H1 (cell line): ENCODE results near the gene SCAMP2. TPM values are rescaled to one million over a fixed set of nuclear protein-coding genes. Genes with fewer than 3 reads are reported as not detected.

Source experiments
- ASH2L ChIP-seq: fragments of 200-600, 300-600 bp; sonication (generic); IDR thresholded peaks from one replicate; pipeline ENCODE4 v1.7.1; 2017; ENCODE audit warnings: low read length
- CBX5 ChIP-seq: fragments of 300-800, 300-1000 bp; sonication (generic); IDR thresholded peaks from 2 replicates; pipeline ENCODE4 v1.7.1; 2016; ENCODE audit warnings: antibody characterized with exemption, low read length, low read depth
- MAX ChIP-seq: IDR thresholded peaks from 2 replicates; pipeline ENCODE4 v1.6.1; 2012; ENCODE audit warnings: inconsistent platforms
- NANOG ChIP-seq: IDR thresholded peaks from 2 replicates; pipeline ENCODE4 v1.6.1; 2011; ENCODE audit warnings: low read length, low read depth, mild to moderate bottlenecking, inconsistent platforms; ENCODE audit not compliant: insufficient read depth, poor library complexity, severe bottlenecking
- PHF8 ChIP-seq: fragments of 200-600 bp; sonication (generic); conservative IDR thresholded peaks from 2 replicates; pipeline ENCODE4 v1.7.1; 2012; ENCODE audit warnings: low read depth, mild to moderate bottlenecking, inconsistent platforms, low read length, moderate library complexity
- POLR2AphosphoS5 ChIP-seq: IDR thresholded peaks from 2 replicates; pipeline ENCODE4 v1.6.1; 2011; ENCODE audit warnings: low read depth, low read length
- RBBP5 ChIP-seq: IDR thresholded peaks from 2 replicates; pipeline ENCODE4 v1.7.1; 2012; ENCODE audit warnings: low read depth, mild to moderate bottlenecking, inconsistent platforms, low read length, moderate library complexity, borderline replicate concordance
- RXRA ChIP-seq: IDR thresholded peaks from 2 replicates; pipeline ENCODE4 v1.6.1; 2011; ENCODE audit warnings: low read depth, mild to moderate bottlenecking, low read length, moderate library complexity; ENCODE audit not compliant: insufficient read depth
- SP4 ChIP-seq: IDR thresholded peaks from 2 replicates; pipeline ENCODE4 v1.6.1; 2012; ENCODE audit warnings: low read length, inconsistent platforms
- TBP ChIP-seq: IDR thresholded peaks from 2 replicates; pipeline ENCODE4 v1.6.1; 2011; ENCODE audit warnings: low read depth, low read length, improper control_type of control experiment
- ZNF274 ChIP-seq: IDR thresholded peaks from 2 replicates; pipeline ENCODE4 v1.7.0; 2012; ENCODE audit warnings: low read length, borderline replicate concordance; ENCODE audit errors: extremely low read depth
- polyA plus RNA-seq, 7 experiments: library from polyadenylated mRNA; depleted of rRNA in 3 of 7; stranded (reverse) in 5 of 7; unstranded in 2 of 7; fragments of >200 nt in 5 of 7; fragments of 200-250 nt in 2 of 7; gene quantifications; 1 replicate in 5 of 7; 2 replicates in 1 of 7; 4 replicates in 1 of 7; pipeline versions ENCODE4 v1.2.1 to v1.2.3, GENCODE V29; 2011 to 2013; ENCODE audit warnings: missing spikeins in 2 of 7, mixed read lengths in 2 of 7
- total RNA-seq: library from RNA; stranded (reverse); fragmentation: NEBNext Ultra II Directional; extraction: Animal tissue kit (Norgen Biotek cat#: 25700); gene quantifications from 2 replicates; pipeline ENCODE4 v1.2.1, GENCODE V29; 2021
- TF ChIP-seq, protein P1 (sequence below): fragments of 300-600 bp; sonication (generic); IDR thresholded peaks from 2 replicates; pipeline ENCODE4 v1.7.1; 2012; ENCODE audit warnings: low read length, moderate library complexity, mild to moderate bottlenecking, inconsistent platforms; ENCODE audit not compliant: insufficient replicate concordance

The SCAMP2 gene
- total and polyA plus RNA-seq, 2 of the 8 experiments (the other 6 are each of a cell fraction or from before 2014, with no cell fraction given): 41.7 to 131 TPM

DNA sequence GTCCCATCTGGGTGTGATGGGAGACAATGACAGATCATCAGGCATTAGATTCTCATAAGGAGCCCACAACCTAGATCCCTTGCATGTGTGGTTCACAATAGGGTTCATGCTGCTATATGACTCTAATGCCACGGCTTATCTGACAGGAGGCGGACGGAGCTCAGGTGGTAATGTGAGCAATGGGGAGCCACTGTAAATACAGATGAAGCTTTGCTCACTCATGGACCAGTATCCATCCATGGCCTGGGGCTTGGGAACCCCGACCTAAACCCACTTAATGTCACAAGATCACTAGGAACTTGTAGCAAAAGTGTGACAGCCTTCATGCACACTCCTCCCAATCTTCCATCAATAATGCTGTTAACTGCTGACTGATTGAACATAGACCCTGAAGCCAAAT is 35.5 kb upstream of the SCAMP2 start (continued):
- TF ChIP-seq, protein P1, sequence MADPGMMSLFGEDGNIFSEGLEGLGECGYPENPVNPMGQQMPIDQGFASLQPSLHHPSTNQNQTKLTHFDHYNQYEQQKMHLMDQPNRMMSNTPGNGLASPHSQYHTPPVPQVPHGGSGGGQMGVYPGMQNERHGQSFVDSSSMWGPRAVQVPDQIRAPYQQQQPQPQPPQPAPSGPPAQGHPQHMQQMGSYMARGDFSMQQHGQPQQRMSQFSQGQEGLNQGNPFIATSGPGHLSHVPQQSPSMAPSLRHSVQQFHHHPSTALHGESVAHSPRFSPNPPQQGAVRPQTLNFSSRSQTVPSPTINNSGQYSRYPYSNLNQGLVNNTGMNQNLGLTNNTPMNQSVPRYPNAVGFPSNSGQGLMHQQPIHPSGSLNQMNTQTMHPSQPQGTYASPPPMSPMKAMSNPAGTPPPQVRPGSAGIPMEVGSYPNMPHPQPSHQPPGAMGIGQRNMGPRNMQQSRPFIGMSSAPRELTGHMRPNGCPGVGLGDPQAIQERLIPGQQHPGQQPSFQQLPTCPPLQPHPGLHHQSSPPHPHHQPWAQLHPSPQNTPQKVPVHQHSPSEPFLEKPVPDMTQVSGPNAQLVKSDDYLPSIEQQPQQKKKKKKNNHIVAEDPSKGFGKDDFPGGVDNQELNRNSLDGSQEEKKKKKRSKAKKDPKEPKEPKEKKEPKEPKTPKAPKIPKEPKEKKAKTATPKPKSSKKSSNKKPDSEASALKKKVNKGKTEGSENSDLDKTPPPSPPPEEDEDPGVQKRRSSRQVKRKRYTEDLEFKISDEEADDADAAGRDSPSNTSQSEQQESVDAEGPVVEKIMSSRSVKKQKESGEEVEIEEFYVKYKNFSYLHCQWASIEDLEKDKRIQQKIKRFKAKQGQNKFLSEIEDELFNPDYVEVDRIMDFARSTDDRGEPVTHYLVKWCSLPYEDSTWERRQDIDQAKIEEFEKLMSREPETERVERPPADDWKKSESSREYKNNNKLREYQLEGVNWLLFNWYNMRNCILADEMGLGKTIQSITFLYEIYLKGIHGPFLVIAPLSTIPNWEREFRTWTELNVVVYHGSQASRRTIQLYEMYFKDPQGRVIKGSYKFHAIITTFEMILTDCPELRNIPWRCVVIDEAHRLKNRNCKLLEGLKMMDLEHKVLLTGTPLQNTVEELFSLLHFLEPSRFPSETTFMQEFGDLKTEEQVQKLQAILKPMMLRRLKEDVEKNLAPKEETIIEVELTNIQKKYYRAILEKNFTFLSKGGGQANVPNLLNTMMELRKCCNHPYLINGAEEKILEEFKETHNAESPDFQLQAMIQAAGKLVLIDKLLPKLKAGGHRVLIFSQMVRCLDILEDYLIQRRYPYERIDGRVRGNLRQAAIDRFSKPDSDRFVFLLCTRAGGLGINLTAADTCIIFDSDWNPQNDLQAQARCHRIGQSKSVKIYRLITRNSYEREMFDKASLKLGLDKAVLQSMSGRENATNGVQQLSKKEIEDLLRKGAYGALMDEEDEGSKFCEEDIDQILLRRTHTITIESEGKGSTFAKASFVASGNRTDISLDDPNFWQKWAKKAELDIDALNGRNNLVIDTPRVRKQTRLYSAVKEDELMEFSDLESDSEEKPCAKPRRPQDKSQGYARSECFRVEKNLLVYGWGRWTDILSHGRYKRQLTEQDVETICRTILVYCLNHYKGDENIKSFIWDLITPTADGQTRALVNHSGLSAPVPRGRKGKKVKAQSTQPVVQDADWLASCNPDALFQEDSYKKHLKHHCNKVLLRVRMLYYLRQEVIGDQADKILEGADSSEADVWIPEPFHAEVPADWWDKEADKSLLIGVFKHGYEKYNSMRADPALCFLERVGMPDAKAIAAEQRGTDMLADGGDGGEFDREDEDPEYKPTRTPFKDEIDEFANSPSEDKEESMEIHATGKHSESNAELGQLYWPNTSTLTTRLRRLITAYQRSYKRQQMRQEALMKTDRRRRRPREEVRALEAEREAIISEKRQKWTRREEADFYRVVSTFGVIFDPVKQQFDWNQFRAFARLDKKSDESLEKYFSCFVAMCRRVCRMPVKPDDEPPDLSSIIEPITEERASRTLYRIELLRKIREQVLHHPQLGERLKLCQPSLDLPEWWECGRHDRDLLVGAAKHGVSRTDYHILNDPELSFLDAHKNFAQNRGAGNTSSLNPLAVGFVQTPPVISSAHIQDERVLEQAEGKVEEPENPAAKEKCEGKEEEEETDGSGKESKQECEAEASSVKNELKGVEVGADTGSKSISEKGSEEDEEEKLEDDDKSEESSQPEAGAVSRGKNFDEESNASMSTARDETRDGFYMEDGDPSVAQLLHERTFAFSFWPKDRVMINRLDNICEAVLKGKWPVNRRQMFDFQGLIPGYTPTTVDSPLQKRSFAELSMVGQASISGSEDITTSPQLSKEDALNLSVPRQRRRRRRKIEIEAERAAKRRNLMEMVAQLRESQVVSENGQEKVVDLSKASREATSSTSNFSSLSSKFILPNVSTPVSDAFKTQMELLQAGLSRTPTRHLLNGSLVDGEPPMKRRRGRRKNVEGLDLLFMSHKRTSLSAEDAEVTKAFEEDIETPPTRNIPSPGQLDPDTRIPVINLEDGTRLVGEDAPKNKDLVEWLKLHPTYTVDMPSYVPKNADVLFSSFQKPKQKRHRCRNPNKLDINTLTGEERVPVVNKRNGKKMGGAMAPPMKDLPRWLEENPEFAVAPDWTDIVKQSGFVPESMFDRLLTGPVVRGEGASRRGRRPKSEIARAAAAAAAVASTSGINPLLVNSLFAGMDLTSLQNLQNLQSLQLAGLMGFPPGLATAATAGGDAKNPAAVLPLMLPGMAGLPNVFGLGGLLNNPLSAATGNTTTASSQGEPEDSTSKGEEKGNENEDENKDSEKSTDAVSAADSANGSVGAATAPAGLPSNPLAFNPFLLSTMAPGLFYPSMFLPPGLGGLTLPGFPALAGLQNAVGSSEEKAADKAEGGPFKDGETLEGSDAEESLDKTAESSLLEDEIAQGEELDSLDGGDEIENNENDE: no peak
- no peak for TF ChIP-seq MAX
- no peak for TF ChIP-seq POLR2AphosphoS5
- no peak for TF ChIP-seq PHF8
- no peak for TF ChIP-seq TBP
- TF ChIP-seq RBBP5: no peak
- TF ChIP-seq ZNF274: no peak
- TF ChIP-seq ASH2L: no peak
- no peak for TF ChIP-seq RXRA
- TF ChIP-seq SP4: no peak
- no peak for TF ChIP-seq CBX5
- no peak for TF ChIP-seq NANOG
- TF ChIP-seq, all 59 proteins: peak for 0
